Astrocyte (in vitro differentiated cells and primary cell): ENCODE data around the gene THAP6. TPM values are rescaled to one million over a fixed set of nuclear protein-coding genes. Genes with fewer than 3 reads are reported as not detected.

Experiments used
- DNase-seq: peaks from one replicate; pipeline ENCODE4 v3.0.0-alpha.2; 2010; ENCODE audit warnings: low read depth
- FAIRE-seq: peaks from 2 replicates; lab custom pipeline; 2011; peaks lifted over from hg19 to GRCh38; lab: Jason Lieb, UNC
- H2AFZ ChIP-seq: 2 replicates; pipeline ENCODE4 v1.6.0; 2012; ENCODE audit warnings: low read depth, low read length, inconsistent platforms
- H3K27ac ChIP-seq: 2 replicates; pipeline ENCODE4 v1.5.1; 2011; ENCODE audit warnings: low read depth, low read length, inconsistent platforms
- H3K27me3 ChIP-seq: 2 replicates; pipeline ENCODE4 v1.6.0; 2011; ENCODE audit warnings: low read length, inconsistent platforms; ENCODE audit not compliant: insufficient read depth
- H3K36me3 ChIP-seq: 2 replicates; pipeline ENCODE4 v1.5.1; 2011; ENCODE audit warnings: low read length, inconsistent platforms; ENCODE audit not compliant: insufficient read depth
- H3K4me1 ChIP-seq: 2 replicates; pipeline ENCODE4 v1.5.1; 2011; ENCODE audit warnings: low read length, inconsistent platforms; ENCODE audit not compliant: insufficient read depth
- H3K4me2 ChIP-seq: 2 replicates; pipeline ENCODE4 v1.6.0; 2012; ENCODE audit warnings: low read length, inconsistent platforms
- H3K4me3 ChIP-seq: 2 replicates; pipeline ENCODE4 v1.5.1; 2011; ENCODE audit warnings: low read depth, mild to moderate bottlenecking, low read length, inconsistent platforms; ENCODE audit not compliant: insufficient read depth
- H3K79me2 ChIP-seq: 2 replicates; pipeline ENCODE4 v1.6.0; 2012; ENCODE audit warnings: mild to moderate bottlenecking, low read length, inconsistent platforms; ENCODE audit not compliant: insufficient read depth
- H3K9ac ChIP-seq: 2 replicates; pipeline ENCODE4 v1.6.0; 2012; ENCODE audit warnings: mild to moderate bottlenecking, low read length, inconsistent platforms
- H3K9me3 ChIP-seq: 2 replicates; pipeline ENCODE4 v1.5.1; 2012; ENCODE audit warnings: low read depth, mild to moderate bottlenecking, low read length, inconsistent platforms; ENCODE audit not compliant: insufficient read depth
- H4K20me1 ChIP-seq: 2 replicates; pipeline ENCODE4 v1.6.0; 2012; ENCODE audit warnings: low read length, inconsistent platforms; ENCODE audit not compliant: insufficient read depth
- H3K27ac Mint-ChIP-seq: one replicate; pipeline ENCODE4 v1.8.0; 2021; ENCODE audit warnings: mild to moderate bottlenecking, mixed read lengths; ENCODE audit not compliant: unreplicated experiment
- H3K27me3 Mint-ChIP-seq: one replicate; pipeline ENCODE4 v1.8.0; 2021; ENCODE audit warnings: low read depth, mixed read lengths; ENCODE audit not compliant: unreplicated experiment
- H3K36me3 Mint-ChIP-seq: one replicate; pipeline ENCODE4 v1.8.0; 2021; ENCODE audit warnings: low read depth, mixed read lengths; ENCODE audit not compliant: unreplicated experiment
- H3K4me1 Mint-ChIP-seq: one replicate; pipeline ENCODE4 v1.8.0; 2021; ENCODE audit warnings: low read depth, mixed read lengths; ENCODE audit not compliant: unreplicated experiment
- H3K4me3 Mint-ChIP-seq: one replicate; pipeline ENCODE4 v1.8.0; 2021; ENCODE audit warnings: mild to moderate bottlenecking, moderate library complexity, mixed read lengths; ENCODE audit not compliant: unreplicated experiment
- H3K9me3 Mint-ChIP-seq: one replicate; pipeline ENCODE4 v1.8.0; 2021; ENCODE audit warnings: mild to moderate bottlenecking, mixed read lengths; ENCODE audit not compliant: unreplicated experiment
- EZH2 ChIP-seq: IDR thresholded peaks from 2 replicates; pipeline ENCODE4 v1.6.1; 2012; ENCODE audit warnings: mild to moderate bottlenecking, low read length, inconsistent platforms; ENCODE audit not compliant: insufficient read depth
- total RNA-seq: library from RNA; stranded (reverse); gene quantifications from 2 replicates; pipeline ENCODE4 v1.2.1, GENCODE V29; 2021
- TF ChIP-seq, protein P1 (sequence below): IDR thresholded peaks from 2 replicates; pipeline ENCODE4 v1.5.1; 2011; ENCODE audit warnings: low read depth, mild to moderate bottlenecking, inconsistent platforms, low read length, moderate library complexity; ENCODE audit not compliant: insufficient read depth

THAP6 gene
- total RNA-seq, 1 donor from 2014 or later = 17.0 TPM

DNA sequence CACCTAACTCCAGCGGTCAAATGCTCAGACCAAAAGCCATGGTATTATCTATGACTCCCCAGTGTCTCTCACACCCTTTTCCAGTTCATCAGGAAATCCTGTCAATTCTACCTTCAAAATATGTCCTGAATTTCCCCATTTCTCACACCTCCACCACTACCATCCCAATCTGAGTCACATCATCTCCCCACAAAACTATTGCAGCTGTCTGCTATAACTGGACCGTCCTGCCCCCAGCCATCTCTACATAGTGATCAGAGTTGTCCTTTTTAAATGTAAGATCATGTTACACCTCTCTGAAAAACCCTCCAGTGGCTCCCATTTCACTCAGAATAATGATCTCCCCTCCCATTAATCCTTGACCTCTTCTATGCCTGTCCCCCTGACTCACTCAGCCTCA is 34.7 kb downstream of the THAP6 start:
- Mint-ChIP-seq H3K4me3 (no peak overlapping the region), H3K27me3 (no peaks in the 10 kb centered on the region), H3K36me3 (no peaks in the 10 kb centered on the region), H3K9me3 (peaks cover 2% of the 10 kb centered on the region), H3K27ac (no peak overlapping the region), H3K4me1 (peaks cover 28% of the 10 kb centered on the region)
- DNase-seq (no peak), FAIRE-seq (no peak)
- Histone ChIP-seq H3K27ac (no peak overlapping the region), H3K4me3 (no peak overlapping the region), H3K27me3 (no peaks in the 10 kb centered on the region), H4K20me1 (no peaks in the 10 kb centered on the region), H3K9me3 (no peaks in the 10 kb centered on the region), H2AFZ (no peak overlapping the region), H3K79me2 (no peaks in the 10 kb centered on the region), H3K36me3 (no peaks in the 10 kb centered on the region), H3K4me1 (peaks cover 16% of the 10 kb centered on the region), H3K4me2 (no peak overlapping the region), H3K9ac (no peak overlapping the region)
- TF ChIP-seq EZH2 = no peak
- TF ChIP-seq, protein P1, sequence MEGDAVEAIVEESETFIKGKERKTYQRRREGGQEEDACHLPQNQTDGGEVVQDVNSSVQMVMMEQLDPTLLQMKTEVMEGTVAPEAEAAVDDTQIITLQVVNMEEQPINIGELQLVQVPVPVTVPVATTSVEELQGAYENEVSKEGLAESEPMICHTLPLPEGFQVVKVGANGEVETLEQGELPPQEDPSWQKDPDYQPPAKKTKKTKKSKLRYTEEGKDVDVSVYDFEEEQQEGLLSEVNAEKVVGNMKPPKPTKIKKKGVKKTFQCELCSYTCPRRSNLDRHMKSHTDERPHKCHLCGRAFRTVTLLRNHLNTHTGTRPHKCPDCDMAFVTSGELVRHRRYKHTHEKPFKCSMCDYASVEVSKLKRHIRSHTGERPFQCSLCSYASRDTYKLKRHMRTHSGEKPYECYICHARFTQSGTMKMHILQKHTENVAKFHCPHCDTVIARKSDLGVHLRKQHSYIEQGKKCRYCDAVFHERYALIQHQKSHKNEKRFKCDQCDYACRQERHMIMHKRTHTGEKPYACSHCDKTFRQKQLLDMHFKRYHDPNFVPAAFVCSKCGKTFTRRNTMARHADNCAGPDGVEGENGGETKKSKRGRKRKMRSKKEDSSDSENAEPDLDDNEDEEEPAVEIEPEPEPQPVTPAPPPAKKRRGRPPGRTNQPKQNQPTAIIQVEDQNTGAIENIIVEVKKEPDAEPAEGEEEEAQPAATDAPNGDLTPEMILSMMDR = no peak

GRCh38 chr4:75552452-75552851 is 38.2 kb downstream of the THAP6 start:
- Histone ChIP-seq H3K79me2 (no peaks in the 10 kb centered on the region), H3K9ac (no peak overlapping the region), H3K9me3 (no peaks in the 10 kb centered on the region), H4K20me1 (no peaks in the 10 kb centered on the region), H3K4me3 (no peak overlapping the region), H3K4me2 (no peak overlapping the region), H2AFZ (no peak overlapping the region), H3K27me3 (no peaks in the 10 kb centered on the region), H3K36me3 (no peaks in the 10 kb centered on the region), H3K27ac (no peak overlapping the region), H3K4me1 (peaks cover 17% of the 10 kb centered on the region)
- no peaks in the 10 kb centered on the region for H3K36me3 Mint-ChIP-seq
- DNase-seq (no peak), FAIRE-seq (no peak)
- H3K27ac Mint-ChIP-seq = no peak overlapping the region
- peaks cover 35% of the 10 kb centered on the region for H3K4me1 Mint-ChIP-seq
- no peak overlapping the region for H3K4me3 Mint-ChIP-seq
- no peaks in the 10 kb centered on the region for H3K27me3 Mint-ChIP-seq
- no peak for TF ChIP-seq EZH2
- TF ChIP-seq, protein P1 = no peak
- H3K9me3 Mint-ChIP-seq = peaks cover 2% of the 10 kb centered on the region

DNA sequence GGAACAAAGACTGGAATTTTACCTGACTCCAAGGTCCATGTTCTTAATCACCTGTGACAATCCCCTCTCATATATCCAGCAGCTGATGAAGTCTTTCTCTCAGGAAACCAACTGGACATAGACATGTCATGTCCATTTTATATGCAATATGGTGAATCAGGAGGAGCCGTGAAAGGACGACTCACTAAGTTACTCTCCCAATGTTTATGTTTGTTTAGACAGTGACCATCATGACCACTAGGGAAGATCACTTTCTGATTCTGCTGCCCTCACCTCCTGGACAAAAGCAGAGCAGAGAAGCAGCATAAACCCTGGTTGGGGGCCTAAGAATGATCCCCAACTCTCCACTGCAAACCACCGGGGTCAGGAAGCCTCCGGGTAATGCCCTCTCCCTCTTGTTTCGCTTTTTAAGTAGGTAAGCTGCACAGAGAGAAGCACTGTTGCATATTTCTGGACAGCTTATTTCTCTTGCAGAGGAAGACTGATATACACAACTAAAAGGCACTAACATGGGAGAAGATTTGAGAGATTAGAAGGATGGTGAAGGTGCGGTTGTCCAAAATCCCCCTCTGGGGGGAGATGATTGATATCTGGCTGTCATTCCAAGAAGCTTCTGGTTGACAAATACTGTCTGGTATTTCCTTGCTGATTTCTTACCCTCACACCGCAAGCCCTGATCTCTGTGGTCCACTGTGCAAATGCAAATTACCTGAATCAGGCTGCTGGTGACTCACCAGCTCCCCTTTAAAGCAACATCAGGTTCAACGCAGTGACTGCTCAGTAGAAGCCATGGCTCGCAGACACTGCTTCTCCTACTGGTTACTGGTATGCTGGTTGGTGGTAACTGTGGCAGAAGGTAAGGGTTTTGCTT is 41.3 kb downstream of the THAP6 start, which contains the start of gene ODAPH:
ODAPH (plus strand) TSS at position 773 of the 871 bp plus-strand sequence; CDS start at position 790, 17 bp downstream.
- Histone ChIP-seq H4K20me1 (no peaks in the 10 kb centered on the region), H3K4me3 (peak within 1 kb of the TSS; percentile 35), H3K79me2 (no peaks in the 10 kb centered on the region), H3K4me1 (peaks cover 12% of the 10 kb centered on the region), H3K36me3 (no peaks in the 10 kb centered on the region), H3K4me2 (peak within 1 kb of the TSS; percentile 81), H3K27ac (no peak within 1 kb of the TSS), H3K9me3 (no peaks in the 10 kb centered on the region), H3K27me3 (no peaks in the 10 kb centered on the region), H3K9ac (no peak within 1 kb of the TSS), H2AFZ (peak within 1 kb of the TSS; percentile 19)
- peak; percentile 20 for FAIRE-seq
- Mint-ChIP-seq H3K36me3 (no peaks in the 10 kb centered on the region), H3K9me3 (no peaks in the 10 kb centered on the region), H3K27ac (peak within 1 kb of the TSS; percentile 94), H3K27me3 (no peaks in the 10 kb centered on the region), H3K4me1 (peaks cover 44% of the 10 kb centered on the region), H3K4me3 (peak within 1 kb of the TSS; percentile 81)
- TF ChIP-seq EZH2 = no peak
- TF ChIP-seq, protein P1 = peak; percentile 10
- peak; percentile 86 for DNase-seq
